Pulmonary artery endothelial cell (primary cell): ENCODE results near the gene CTSZ. TPM values are rescaled to one million over a fixed set of nuclear protein-coding genes. Genes with fewer than 3 reads are reported as not detected.
"Not testable (repeated sequence)": the region's sequence is repeated elsewhere in the genome, so short reads cannot be mapped to it uniquely, and the experiment has no call there.

Experiments used
- DNase-seq: peaks from one replicate; pipeline ENCODE4 v3.0.0-alpha.2; 2011; ENCODE audit warnings: low read depth, low spot score
- total RNA-seq: library from RNA; depleted of rRNA; stranded (reverse); fragments of >200 nt; gene quantifications from 2 replicates; pipeline ENCODE4 v1.2.3, GENCODE V29; 2014

CTSZ gene
- total RNA-seq, 1 donor from 2014 or later: 223 TPM

DNA sequence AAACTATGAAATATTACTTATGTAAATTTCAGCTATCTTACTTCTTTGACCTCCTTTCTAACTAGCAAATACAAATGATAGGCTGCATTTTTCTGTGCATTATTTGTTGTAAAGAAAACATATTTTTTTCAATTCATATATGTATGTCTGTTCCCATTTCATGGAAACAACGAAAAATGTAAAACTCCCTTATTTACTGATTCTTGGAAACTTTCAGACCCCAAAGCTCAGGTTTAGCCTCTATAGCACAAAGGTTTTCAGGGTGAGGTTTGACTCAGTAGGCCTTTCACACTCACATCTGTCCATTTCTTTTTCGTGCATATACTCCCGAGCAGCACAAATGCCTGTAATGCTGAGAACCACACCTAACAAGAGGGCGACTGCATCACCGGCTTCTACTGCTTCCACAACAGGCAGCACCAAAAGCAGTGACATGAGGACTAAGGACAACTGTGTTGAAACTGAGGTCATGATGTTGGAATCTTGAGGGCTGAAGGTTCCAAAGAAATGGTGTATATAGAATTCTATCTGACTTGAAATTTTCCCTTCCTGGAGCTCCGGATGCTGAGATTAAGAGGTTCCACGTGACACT, 59.2 kb downstream of the CTSZ start:
- not testable (repeated sequence) for DNase-seq

DNA sequence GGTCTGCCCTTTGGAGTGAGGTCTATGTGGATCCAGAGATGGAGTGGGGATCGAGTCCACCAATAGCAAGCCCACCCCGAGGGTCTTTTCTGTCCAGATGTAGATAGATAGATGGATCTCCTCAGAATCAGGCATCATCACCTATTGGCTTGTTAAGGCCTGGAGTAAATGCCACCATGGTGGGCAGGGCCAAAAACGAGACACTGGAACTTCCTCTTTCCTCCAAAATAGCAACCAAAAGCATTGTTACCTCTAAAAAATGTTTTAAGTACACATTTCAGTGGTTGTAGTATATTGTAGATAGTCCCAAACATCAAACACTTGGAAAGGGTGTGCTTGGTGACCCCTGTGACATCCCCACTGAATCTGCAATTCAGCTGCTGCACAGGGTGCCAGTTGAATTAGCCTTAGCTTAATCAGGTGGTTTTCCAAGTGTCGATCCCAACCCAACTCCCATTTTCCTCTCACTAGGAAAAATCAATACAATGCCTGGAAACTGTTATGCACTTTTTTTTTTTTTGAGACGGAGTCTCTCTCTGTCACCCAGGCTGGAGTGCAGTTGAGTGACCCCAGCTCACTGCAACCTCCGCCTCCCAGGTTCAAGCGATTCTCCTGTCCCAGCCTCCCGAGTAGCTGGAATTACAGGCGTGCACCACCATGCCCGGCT, 61.0 kb downstream of the CTSZ start:
- no peak for DNase-seq

Other genes starting within 250 kb of the CTSZ start
- gene GNAS-AS1, start 156.4 kb downstream of the CTSZ start, total RNA-seq: 0.07 and 0.11 TPM in 2 replicates
- gene GNAS, start 154.5 kb downstream of the CTSZ start, total RNA-seq: 316 and 352 TPM in 2 replicates
- gene NELFCD, start 26.0 kb downstream of the CTSZ start, total RNA-seq: 71.7 and 76.5 TPM in 2 replicates
- gene TUBB1, start 12.2 kb upstream of the CTSZ start, total RNA-seq: not detected in 2 replicates
- gene ATP5F1E, start 25.1 kb upstream of the CTSZ start, total RNA-seq: 34.8 and 35.8 TPM in 2 replicates
- 93.3 and 104 TPM in 2 replicates for gene PRELID3B, start 35.5 kb upstream of the CTSZ start, total RNA-seq
- gene ZNF831, start 156.6 kb upstream of the CTSZ start, total RNA-seq: not detected in 2 replicates